Esophagus mucosa (tissue), 1 donor: ENCODE results near the gene TRIM8. TPM values are rescaled to one million over a fixed set of nuclear protein-coding genes. Genes with fewer than 3 reads are reported as not detected.

Experiments used
- ATAC-seq: fragments of 200-7000 bp; cut with Tn5 transposase; one replicate; pipeline ENCODE4 v1.9.1; 2020
- total RNA-seq: library from RNA; stranded (reverse); gene quantifications from one replicate; pipeline ENCODE4 v1.2.4, GENCODE V29; 2023
- donor health status: DM: yes; HTN: yes; CAD: no.

The TRIM8 gene
- total RNA-seq, 1 donor from 2014 or later, result 29.1 TPM

DNA sequence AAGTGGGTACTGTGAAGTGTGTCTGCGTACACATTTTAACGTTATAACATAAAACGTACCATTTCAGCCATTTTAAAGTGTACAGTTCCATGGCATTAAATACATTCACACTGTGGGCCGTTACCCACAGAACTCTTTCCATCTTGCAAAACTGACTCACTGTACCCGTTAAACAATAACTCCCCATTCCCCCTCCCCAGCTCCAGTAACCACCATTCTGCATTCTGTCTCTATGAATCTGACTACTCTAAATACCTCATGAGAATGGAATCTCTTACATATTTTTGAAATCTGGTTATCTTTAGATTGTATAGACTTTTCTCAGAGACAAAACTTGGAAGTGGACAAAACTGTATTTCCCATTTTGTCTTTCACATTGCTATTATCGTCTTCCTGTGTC is 60.6 kb downstream of the TRIM8 start:
- no peak for ATAC-seq

DNA sequence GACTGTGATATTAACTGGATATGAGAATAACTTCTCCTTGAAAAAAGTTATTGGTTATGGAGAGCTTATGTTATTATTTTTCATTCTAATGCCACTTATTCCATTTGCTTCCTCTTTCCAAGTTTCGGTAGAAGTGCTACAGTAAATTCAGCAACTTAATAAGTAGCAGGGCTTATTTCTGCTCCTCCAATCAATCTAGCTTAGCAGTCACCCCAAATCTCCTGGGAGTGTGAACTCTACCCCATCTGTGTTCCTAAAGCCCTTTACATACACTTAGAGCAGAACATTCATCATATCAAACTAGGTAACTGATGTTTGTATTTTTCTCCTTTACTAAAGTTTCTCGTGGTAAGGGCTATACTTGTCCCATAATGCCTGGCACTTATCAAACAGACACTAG is 61.3 kb downstream of the TRIM8 start:
- no peak for ATAC-seq

Other genes with a start within 250 kb of the TRIM8 start
- gene NFKB2, start 248.8 kb upstream of the TRIM8 start, total RNA-seq, result 10.3 TPM
- 2.0 TPM for gene PSD, start 225.7 kb upstream of the TRIM8 start, total RNA-seq
- 9.4 TPM for gene FBXL15, start 223.6 kb upstream of the TRIM8 start, total RNA-seq
- 23.7 TPM for gene CUEDC2, start 211.9 kb upstream of the TRIM8 start, total RNA-seq
- gene C10orf95, start 192.9 kb upstream of the TRIM8 start, total RNA-seq, result 1.6 TPM
- 67.3 TPM for gene ACTR1A, start 141.8 kb upstream of the TRIM8 start, total RNA-seq
- gene SUFU, start 140.5 kb upstream of the TRIM8 start, total RNA-seq, result 9.4 TPM
- 3.3 TPM for gene ARL3, start 69.9 kb downstream of the TRIM8 start, total RNA-seq
- gene SFXN2, start 70.2 kb downstream of the TRIM8 start, total RNA-seq, result 10.6 TPM
- gene WBP1L, start 99.5 kb downstream of the TRIM8 start, total RNA-seq, result 19.6 TPM
- gene CYP17A1, start 192.9 kb downstream of the TRIM8 start, total RNA-seq, result 0.76 TPM
- gene BORCS7, start 209.8 kb downstream of the TRIM8 start, total RNA-seq, result 8.0 TPM
- gene AS3MT, start 225.0 kb downstream of the TRIM8 start, total RNA-seq, result 0.12 TPM